ENCODE data around the gene PSAT1.

DNA sequence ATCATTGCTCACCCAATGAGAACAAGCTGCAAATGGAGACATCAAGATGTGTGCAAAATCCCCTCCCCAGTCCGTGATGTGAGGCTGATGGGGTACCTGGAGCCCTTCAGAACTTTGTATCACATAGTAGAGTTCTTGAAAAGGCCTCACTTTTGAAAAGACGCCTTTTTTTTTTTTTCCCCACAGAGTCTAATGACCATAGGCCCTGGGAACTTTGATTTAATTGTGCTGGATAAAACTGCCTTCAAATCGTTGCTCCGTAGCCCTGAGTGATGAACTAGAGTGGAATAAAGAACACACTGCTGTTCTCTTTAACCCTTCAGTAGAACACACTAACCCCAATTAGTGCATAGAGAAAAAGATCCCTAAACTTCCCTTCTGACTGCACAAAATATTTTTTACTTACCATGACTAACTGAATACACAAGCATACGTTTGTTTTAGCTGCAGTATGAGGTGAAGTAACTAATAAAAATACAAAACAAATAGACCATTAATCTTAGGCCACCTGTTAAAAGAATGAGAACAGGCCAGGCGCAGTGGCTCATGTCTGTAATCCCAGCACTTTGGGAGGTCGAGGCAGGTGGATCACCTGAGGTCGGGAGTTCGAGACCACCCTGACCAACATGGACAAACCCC is 15.1 kb downstream of the PSAT1 start:
- TF ChIP-seq, protein P1, sequence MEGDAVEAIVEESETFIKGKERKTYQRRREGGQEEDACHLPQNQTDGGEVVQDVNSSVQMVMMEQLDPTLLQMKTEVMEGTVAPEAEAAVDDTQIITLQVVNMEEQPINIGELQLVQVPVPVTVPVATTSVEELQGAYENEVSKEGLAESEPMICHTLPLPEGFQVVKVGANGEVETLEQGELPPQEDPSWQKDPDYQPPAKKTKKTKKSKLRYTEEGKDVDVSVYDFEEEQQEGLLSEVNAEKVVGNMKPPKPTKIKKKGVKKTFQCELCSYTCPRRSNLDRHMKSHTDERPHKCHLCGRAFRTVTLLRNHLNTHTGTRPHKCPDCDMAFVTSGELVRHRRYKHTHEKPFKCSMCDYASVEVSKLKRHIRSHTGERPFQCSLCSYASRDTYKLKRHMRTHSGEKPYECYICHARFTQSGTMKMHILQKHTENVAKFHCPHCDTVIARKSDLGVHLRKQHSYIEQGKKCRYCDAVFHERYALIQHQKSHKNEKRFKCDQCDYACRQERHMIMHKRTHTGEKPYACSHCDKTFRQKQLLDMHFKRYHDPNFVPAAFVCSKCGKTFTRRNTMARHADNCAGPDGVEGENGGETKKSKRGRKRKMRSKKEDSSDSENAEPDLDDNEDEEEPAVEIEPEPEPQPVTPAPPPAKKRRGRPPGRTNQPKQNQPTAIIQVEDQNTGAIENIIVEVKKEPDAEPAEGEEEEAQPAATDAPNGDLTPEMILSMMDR (conservative IDR thresholded peaks at IDR 0.05; ENCODE audit: low read depth, low read length): no peak
- TF ChIP-seq EZH2 (IDR thresholded peaks at IDR 0.05; ENCODE audit: borderline replicate concordance, low read depth, low read length, poor library complexity, severe bottlenecking): no peak
